Gastrocnemius medialis (tissue), 4 donors: ENCODE results near the gene SYNGR1. TPM values are rescaled to one million over a fixed set of nuclear protein-coding genes. Genes with fewer than 3 reads are reported as not detected.
A peak's percentile ranks its signal among the peaks of the same experiment; 100 is the strongest.

Experiments
- ATAC-seq, 2 donors: fragments of 150-250 bp; one replicate each; pipeline ENCODE4 v1.9.1; 2016
- DNase-seq, 2 donors: peaks; one replicate each; pipeline ENCODE4 v3.0.0-alpha.2; 2019
- H3K27ac ChIP-seq, 4 donors: fragments of 200-600 bp; sonication (generic); 1 replicate in 1 of 4; 2 replicates in 3 of 4; pipeline ENCODE4 v1.5.1; 2016 to 2018; ENCODE audit warnings: mild to moderate bottlenecking in 2 of 4, moderate library complexity in 1 of 4
- H3K27me3 ChIP-seq, 3 donors: fragments of 200-600 bp; sonication (generic) in 2 of 3; 1 replicate in 1 of 3; 2 replicates in 2 of 3; pipeline versions ENCODE4 v1.5.1 to v1.6.0; 2016 to 2019; ENCODE audit warnings: mild to moderate bottlenecking in 1 of 3, moderate library complexity in 1 of 3
- H3K36me3 ChIP-seq, 2 donors: fragments of 200-600 bp; sonication (generic) in 1 of 2; one replicate each; pipeline ENCODE4 v1.5.1; 2017 to 2018
- H3K4me1 ChIP-seq, 2 donors: fragments of 200-600 bp; sonication (generic) in 1 of 2; one replicate each; pipeline ENCODE4 v1.5.1; 2016 to 2017; ENCODE audit warnings: mild to moderate bottlenecking in 2 of 2
- H3K4me3 ChIP-seq, 4 donors: fragments of 200-600 bp; sonication (generic) in 3 of 4; 1 replicate in 1 of 4; 2 replicates in 3 of 4; pipeline ENCODE4 v1.5.1; 2016 to 2019; ENCODE audit warnings: mild to moderate bottlenecking in 2 of 4
- H3K9me3 ChIP-seq, 3 donors: fragments of 200-600 bp; sonication (generic) in 2 of 3; 1 replicate in 1 of 3; 2 replicates in 2 of 3; pipeline ENCODE4 v1.5.1; 2016 to 2019
- POLR2A ChIP-seq, 2 donors: fragments of 450-650 bp; IDR thresholded peaks; one replicate each; pipeline ENCODE4 v1.6.1; 2017; ENCODE audit warnings: antibody characterized with exemption in 2 of 2, mild to moderate bottlenecking in 2 of 2, moderate library complexity in 2 of 2
- in situ Hi-C, 4 donors: fragments of 200-750 bp; cut with MboI; loops; one replicate each; pipeline versions ENCODE4 v1.15.0 to v1.8.0; 2017; ENCODE audit warnings: low sequenced_read_pairs in 4 of 4
- intact Hi-C: fragments of 100-400 bp; cut with DNase I; formaldehyde crosslinking; loops from one replicate; pipeline ENCODE4 v1.15.1; 2023; ENCODE audit warnings: low total_unique reads
- total RNA-seq, 4 donors: library from RNA; depleted of rRNA; stranded (reverse); fragments of >200 nt; gene quantifications; one replicate each; pipeline versions ENCODE4 v1.1.0 to v1.2.3, GENCODE V29; 2016
- TF ChIP-seq, protein P1 (sequence below), 5 experiments: fragments of 450-650 bp in 3 of 5; fragments of 200-600 bp in 2 of 5; sonication (generic) in 2 of 5; IDR thresholded peaks in 4 of 5; conservative IDR thresholded peaks in 1 of 5; 1 replicate in 4 of 5; 2 replicates in 1 of 5; pipeline ENCODE4 v1.5.1; 2016 to 2019; ENCODE audit warnings: antibody characterized with exemption in 5 of 5, mild to moderate bottlenecking in 3 of 5, moderate library complexity in 3 of 5

Gene SYNGR1
- total RNA-seq, 4 donors from 2014 or later: 2.8 to 17.2 (median 9.7) TPM

- H3K27me3 ChIP-seq: no peaks in the 10 kb centered on the region
- H3K27ac ChIP-seq: no peak overlapping the region
- intact Hi-C loops: no loop called here
- peaks cover 35 to 36% of the 10 kb centered on the region in 2 donors for H3K4me1 ChIP-seq
- peaks cover 4 to 53% of the 10 kb centered on the region in 2 donors for H3K36me3 ChIP-seq
- no peak for TF ChIP-seq POLR2A (IDR thresholded peaks at IDR 0.05)
- in situ Hi-C loops: loop anchor here in 3 of 4 donors (5.0 to 25.0 kb wide), 2 partner anchors 139 to 201 kb away; partner anchors contain the start of genes ATF4 (in 1 of the 3) and MIEF1 (in 1 of the 3)
- DNase-seq (peak in 1 of 2 donors; percentile 19), ATAC-seq (no peak)
- no peak overlapping the region for H3K4me3 ChIP-seq
- H3K9me3 ChIP-seq: no peaks in the 10 kb centered on the region
Measured at GRCh38 chr22:39311592-39312400, 38.0 kb upstream of the SYNGR1 start.

GRCh38 chr22:39312410-39312809, 37.4 kb upstream of the SYNGR1 start:
- Histone ChIP-seq H3K4me3 (no peak overlapping the region), H3K27ac (no peak overlapping the region), H3K36me3 (peaks cover 4 to 59% of the 10 kb centered on the region in 2 donors), H3K4me1 (peaks cover 42% of the 10 kb centered on the region in 2 donors), H3K9me3 (no peaks in the 10 kb centered on the region), H3K27me3 (no peaks in the 10 kb centered on the region)
- DNase-seq (no peak), ATAC-seq (no peak)
- intact Hi-C loops (no loop called here), in situ Hi-C loops (loop anchor here in 3 of 4 donors (5.0 to 25.0 kb wide), 2 partner anchors 140 to 200 kb away; partner anchors contain the start of genes ATF4 (in 1 of the 3) and MIEF1 (in 1 of the 3))
- no peak for TF ChIP-seq POLR2A (IDR thresholded peaks at IDR 0.05)
- TF ChIP-seq, protein P1, sequence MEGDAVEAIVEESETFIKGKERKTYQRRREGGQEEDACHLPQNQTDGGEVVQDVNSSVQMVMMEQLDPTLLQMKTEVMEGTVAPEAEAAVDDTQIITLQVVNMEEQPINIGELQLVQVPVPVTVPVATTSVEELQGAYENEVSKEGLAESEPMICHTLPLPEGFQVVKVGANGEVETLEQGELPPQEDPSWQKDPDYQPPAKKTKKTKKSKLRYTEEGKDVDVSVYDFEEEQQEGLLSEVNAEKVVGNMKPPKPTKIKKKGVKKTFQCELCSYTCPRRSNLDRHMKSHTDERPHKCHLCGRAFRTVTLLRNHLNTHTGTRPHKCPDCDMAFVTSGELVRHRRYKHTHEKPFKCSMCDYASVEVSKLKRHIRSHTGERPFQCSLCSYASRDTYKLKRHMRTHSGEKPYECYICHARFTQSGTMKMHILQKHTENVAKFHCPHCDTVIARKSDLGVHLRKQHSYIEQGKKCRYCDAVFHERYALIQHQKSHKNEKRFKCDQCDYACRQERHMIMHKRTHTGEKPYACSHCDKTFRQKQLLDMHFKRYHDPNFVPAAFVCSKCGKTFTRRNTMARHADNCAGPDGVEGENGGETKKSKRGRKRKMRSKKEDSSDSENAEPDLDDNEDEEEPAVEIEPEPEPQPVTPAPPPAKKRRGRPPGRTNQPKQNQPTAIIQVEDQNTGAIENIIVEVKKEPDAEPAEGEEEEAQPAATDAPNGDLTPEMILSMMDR (IDR thresholded peaks at IDR 0.05 in 4 of 5, conservative IDR thresholded peaks at IDR 0.05 in 1 of 5): no peak

DNA sequence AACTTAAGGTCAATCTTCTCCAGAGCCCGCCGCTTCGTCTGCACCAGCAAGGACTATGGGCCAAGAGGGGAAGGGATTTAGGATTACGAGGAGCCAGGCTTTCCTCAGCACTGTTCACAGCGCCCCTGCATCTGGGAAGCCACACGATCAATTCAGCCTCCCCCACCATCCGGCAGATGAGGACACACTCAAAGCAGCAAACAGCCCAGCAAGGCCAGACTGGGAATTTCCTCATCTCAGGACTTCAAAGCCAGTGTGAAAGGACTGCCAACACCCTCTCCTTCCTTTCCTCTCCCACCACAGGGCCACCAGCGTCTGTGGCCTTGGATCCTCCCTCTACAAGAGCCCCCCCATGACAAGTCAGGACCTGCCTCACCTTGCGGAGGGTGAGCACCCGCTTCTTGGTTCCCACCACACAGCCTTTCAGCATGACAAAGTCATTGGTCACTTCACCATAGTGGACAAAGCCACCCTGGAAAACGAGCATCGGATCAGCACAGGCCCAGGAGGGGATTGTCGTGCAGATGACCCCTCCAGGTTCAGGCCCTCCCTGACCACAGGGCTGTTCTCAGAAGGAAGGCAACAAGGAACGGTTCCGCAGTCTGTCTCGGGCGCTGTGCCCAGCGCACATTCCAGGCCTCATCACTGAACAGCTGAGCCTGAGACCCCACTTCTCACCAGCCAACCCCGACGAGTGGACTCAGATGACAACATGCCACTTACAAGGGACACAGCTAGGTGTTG, 36.4 kb upstream of the SYNGR1 start:
- peaks cover 4 to 68% of the 10 kb centered on the region in 2 donors for H3K36me3 ChIP-seq
- TF ChIP-seq POLR2A (IDR thresholded peaks at IDR 0.05): no peak
- no peaks in the 10 kb centered on the region for H3K27me3 ChIP-seq
- no peak overlapping the region for H3K4me3 ChIP-seq
- peaks cover 49 to 53% of the 10 kb centered on the region in 2 donors for H3K4me1 ChIP-seq
- no peak for ATAC-seq
- DNase-seq: no peak
- in situ Hi-C loops: loop anchor here in 3 of 4 donors (5.0 to 25.0 kb wide), 2 partner anchors 141 to 199 kb away; partner anchors contain the start of genes ATF4 (in 1 of the 3) and MIEF1 (in 1 of the 3)
- intact Hi-C loops: no loop called here
- H3K27ac ChIP-seq: peak overlapping the region in 3 of 4 donors; percentile 3 to 96 (median 34)
- no peaks in the 10 kb centered on the region for H3K9me3 ChIP-seq

DNA sequence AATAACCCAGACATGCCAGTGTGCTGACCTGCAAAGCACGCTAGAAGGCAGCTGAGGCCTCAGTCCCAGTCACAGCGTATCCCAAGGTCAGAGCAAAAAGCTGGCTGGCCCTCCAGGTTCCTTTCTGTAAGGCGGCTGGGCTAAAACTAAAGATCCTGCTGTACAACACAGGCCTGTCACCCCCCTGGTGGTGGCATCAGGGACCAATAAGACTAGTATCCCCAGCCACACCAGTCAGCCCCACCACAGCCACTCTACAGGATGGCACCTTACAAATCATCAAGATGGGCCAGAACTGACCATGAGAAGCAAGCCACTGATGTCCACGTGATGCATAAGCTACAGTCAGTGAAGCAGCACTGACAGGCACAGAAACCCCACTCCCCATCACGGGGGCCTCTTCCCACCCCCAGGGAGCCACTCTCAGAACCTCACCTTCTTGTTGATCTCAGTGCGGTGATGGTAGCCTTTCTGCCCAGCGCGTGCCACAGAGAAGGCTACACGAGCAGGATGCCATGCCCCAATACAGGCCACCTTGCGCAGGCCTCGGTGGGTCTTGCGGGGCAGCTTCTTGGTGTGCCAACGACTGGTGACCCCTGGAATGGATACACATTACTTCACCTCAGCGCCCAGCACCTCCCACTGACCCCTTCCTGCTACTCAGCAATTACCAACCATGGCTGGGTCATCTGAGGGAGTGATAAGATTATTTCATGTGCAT, 35.4 kb upstream of the SYNGR1 start:
- Histone ChIP-seq H3K36me3 (peaks cover 4 to 68% of the 10 kb centered on the region in 2 donors), H3K4me3 (no peak overlapping the region), H3K4me1 (peaks cover 50 to 54% of the 10 kb centered on the region in 2 donors), H3K27me3 (no peaks in the 10 kb centered on the region), H3K9me3 (no peaks in the 10 kb centered on the region), H3K27ac (peak overlapping the region; percentile 3 to 96 (median 86))
- intact Hi-C loops: no loop called here
- ATAC-seq (no peak), DNase-seq (no peak)
- in situ Hi-C loops: loop anchor here in 3 of 4 donors (5.0 to 25.0 kb wide), 2 partner anchors 142 to 198 kb away; partner anchors contain the start of genes ATF4 (in 1 of the 3) and MIEF1 (in 1 of the 3)
- TF ChIP-seq, protein P1 (IDR thresholded peaks at IDR 0.05 in 4 of 5, conservative IDR thresholded peaks at IDR 0.05 in 1 of 5): peak in 1 of 5 experiments; percentile 12
- no peak for TF ChIP-seq POLR2A (IDR thresholded peaks at IDR 0.05)

DNA sequence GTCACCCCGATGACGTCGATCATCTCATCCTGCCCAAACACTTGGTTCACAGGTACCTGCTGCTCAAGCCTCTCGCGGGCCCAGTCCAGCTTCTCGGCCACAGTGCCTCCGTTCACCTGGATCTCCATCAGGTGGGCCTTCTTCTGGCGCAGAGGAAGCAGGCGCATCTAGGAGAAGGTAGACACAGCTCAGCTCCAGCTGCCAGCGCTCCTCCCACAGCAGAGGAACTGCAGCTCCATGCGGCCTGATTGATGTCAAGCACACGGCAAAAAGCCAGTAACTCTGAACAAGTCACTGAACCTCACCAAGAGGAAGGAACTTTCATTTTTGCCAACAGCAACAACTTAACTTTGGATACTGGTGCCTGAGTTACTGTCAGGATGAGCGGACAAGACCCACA, 34.4 kb upstream of the SYNGR1 start:
- TF ChIP-seq, protein P1 (IDR thresholded peaks at IDR 0.05 in 4 of 5, conservative IDR thresholded peaks at IDR 0.05 in 1 of 5): no peak
- no peak for TF ChIP-seq POLR2A (IDR thresholded peaks at IDR 0.05)
- Histone ChIP-seq H3K27me3 (no peaks in the 10 kb centered on the region), H3K36me3 (peaks cover 4 to 68% of the 10 kb centered on the region in 2 donors), H3K27ac (peak overlapping the region; percentile 86 to 98 (median 91)), H3K4me3 (peak overlapping the region in 2 of 4 donors; percentile 24 to 33), H3K4me1 (peaks cover 50 to 54% of the 10 kb centered on the region in 2 donors), H3K9me3 (no peaks in the 10 kb centered on the region)
- in situ Hi-C loops: loop anchor here in 2 of 4 donors (5.0 to 25.0 kb wide), 2 partner anchors 78 to 197 kb away; partner anchors contain the start of genes ATF4 (in 1 of the 2) and MIEF1 (in 1 of the 2)
- DNase-seq: no peak
- intact Hi-C loops: no loop called here
- ATAC-seq: no peak
